Measurements from ENCODE around the gene FXYD2. TPM values are rescaled to one million over a fixed set of nuclear protein-coding genes. Genes with fewer than 3 reads are reported as not detected.
A peak's percentile ranks its signal among the peaks of the same experiment; 100 is the strongest.

FXYD2 gene
- total and polyA plus RNA-seq, 2 of the 13 experiments (the other 11 are each of a cell fraction or from before 2014, with no cell fraction given): 45.9 to 106 TPM

DNA sequence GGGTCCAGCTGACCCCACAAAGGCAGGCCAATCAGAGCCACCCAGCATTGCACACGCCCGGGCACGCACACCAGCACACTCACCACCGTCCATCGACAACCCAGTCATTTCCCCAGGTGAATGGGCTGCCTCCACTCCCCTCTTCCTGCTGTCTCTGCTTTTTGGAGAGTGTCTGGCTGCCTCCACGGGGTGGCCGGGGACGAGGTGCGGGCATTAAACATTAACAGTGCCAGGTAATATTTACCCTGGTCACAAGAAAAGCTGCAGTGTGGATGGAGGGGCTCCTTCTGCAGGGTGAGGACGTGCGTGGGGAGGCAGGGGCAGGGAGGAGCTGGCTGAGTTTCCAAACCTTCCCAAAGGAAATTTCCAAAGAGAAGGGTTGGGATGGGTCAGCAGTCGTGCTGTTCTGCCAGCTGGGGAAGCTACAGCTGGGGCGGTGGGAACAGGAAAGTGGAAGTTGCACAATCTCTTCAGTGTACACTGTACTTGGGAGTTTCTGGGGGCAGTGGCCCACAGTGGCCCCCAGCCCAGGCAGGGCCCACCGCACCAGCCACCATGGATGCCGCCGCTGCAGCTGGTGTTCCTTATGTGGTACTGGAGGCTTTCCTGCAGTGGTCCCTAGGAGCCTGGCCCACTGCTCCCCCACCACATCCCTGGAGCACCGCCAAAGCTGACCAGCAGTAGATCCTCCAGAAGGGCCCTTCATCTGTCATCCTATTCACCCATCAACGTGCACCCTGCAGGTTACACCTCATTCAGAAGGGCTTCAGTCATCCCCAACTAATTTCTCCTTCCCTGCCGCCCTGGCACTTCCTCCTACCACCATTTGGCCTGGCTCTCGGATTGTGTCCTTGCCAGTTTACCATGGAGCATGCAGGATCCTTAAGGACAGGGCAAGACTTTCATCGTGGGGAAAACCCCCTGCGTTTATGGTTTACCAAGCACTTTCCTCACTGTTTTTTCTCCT is at the start of gene FXYD2 (continued):
- TF ChIP-seq BCLAF1 (IDR thresholded peaks at IDR 0.05): no peak
- TF ChIP-seq DR1 (CRISPR knock-in tag; IDR thresholded peaks at IDR 0.05): peak; percentile 75; the same call in 1 of the 2 replicates
- TF ChIP-seq, protein P1, sequence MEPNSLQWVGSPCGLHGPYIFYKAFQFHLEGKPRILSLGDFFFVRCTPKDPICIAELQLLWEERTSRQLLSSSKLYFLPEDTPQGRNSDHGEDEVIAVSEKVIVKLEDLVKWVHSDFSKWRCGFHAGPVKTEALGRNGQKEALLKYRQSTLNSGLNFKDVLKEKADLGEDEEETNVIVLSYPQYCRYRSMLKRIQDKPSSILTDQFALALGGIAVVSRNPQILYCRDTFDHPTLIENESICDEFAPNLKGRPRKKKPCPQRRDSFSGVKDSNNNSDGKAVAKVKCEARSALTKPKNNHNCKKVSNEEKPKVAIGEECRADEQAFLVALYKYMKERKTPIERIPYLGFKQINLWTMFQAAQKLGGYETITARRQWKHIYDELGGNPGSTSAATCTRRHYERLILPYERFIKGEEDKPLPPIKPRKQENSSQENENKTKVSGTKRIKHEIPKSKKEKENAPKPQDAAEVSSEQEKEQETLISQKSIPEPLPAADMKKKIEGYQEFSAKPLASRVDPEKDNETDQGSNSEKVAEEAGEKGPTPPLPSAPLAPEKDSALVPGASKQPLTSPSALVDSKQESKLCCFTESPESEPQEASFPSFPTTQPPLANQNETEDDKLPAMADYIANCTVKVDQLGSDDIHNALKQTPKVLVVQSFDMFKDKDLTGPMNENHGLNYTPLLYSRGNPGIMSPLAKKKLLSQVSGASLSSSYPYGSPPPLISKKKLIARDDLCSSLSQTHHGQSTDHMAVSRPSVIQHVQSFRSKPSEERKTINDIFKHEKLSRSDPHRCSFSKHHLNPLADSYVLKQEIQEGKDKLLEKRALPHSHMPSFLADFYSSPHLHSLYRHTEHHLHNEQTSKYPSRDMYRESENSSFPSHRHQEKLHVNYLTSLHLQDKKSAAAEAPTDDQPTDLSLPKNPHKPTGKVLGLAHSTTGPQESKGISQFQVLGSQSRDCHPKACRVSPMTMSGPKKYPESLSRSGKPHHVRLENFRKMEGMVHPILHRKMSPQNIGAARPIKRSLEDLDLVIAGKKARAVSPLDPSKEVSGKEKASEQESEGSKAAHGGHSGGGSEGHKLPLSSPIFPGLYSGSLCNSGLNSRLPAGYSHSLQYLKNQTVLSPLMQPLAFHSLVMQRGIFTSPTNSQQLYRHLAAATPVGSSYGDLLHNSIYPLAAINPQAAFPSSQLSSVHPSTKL (CRISPR knock-in tag; IDR thresholded peaks at IDR 0.05): no peak
- TF ChIP-seq ZFP37 (CRISPR knock-in tag; IDR thresholded peaks at IDR 0.05; ENCODE audit: borderline replicate concordance): no peak
- TF ChIP-seq POLR2AphosphoS2 (IDR thresholded peaks at IDR 0.05; ENCODE audit: low read depth, low read length): no peak
- TF ChIP-seq TARDBP (CRISPR knock-in tag; IDR thresholded peaks at IDR 0.05): no peak; the same call in 1 of the 2 replicates
- TF ChIP-seq REL (CRISPR knock-in tag; conservative IDR thresholded peaks at IDR 0.05): no peak
- no peak for TF ChIP-seq ZNF724P (CRISPR knock-in tag; IDR thresholded peaks at IDR 0.05; ENCODE audit: borderline replicate concordance)
- TF ChIP-seq CCDC6 (CRISPR knock-in tag; IDR thresholded peaks at IDR 0.05): no peak
- TF ChIP-seq DDIT3 (CRISPR knock-in tag; IDR thresholded peaks at IDR 0.05): no peak
- no peak for TF ChIP-seq ZFYVE20 (CRISPR knock-in tag; IDR thresholded peaks at IDR 0.05; ENCODE audit: borderline replicate concordance, low read depth)
- TF ChIP-seq, protein P2, sequence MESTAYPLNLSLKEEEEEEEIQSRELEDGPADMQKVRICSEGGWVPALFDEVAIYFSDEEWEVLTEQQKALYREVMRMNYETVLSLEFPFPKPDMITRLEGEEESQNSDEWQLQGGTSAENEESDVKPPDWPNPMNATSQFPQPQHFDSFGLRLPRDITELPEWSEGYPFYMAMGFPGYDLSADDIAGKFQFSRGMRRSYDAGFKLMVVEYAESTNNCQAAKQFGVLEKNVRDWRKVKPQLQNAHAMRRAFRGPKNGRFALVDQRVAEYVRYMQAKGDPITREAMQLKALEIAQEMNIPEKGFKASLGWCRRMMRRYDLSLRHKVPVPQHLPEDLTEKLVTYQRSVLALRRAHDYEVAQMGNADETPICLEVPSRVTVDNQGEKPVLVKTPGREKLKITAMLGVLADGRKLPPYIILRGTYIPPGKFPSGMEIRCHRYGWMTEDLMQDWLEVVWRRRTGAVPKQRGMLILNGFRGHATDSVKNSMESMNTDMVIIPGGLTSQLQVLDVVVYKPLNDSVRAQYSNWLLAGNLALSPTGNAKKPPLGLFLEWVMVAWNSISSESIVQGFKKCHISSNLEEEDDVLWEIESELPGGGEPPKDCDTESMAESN (CRISPR knock-in tag; conservative IDR thresholded peaks at IDR 0.05): 0 out of 2 replicates have a peak, but pooled peaks have one; percentile 53
- TF ChIP-seq IKZF4 (CRISPR knock-in tag; IDR thresholded peaks at IDR 0.05; ENCODE audit: borderline replicate concordance, low read depth, not compliant biosample characterization): no peak
- no peak for TF ChIP-seq RFX3 (CRISPR knock-in tag; IDR thresholded peaks at IDR 0.05)
- no peak for TF ChIP-seq GRHL1 (CRISPR knock-in tag; conservative IDR thresholded peaks at IDR 0.05)
- no peak for TF ChIP-seq MATR3 (CRISPR knock-in tag; IDR thresholded peaks at IDR 0.05)
- 0 out of 2 replicates have a peak, but pooled peaks have one; percentile 31 for TF ChIP-seq YEATS4 (CRISPR knock-in tag; IDR thresholded peaks at IDR 0.05; ENCODE audit: borderline replicate concordance)

All from HepG2 (cell line).